ENCODE results near the gene SAMD4A. TPM values are rescaled to one million over a fixed set of nuclear protein-coding genes. Genes with fewer than 3 reads are reported as not detected.

Gene SAMD4A
- total RNA-seq, 1 experiment from 2014 or later, result 26.5 TPM

DNA sequence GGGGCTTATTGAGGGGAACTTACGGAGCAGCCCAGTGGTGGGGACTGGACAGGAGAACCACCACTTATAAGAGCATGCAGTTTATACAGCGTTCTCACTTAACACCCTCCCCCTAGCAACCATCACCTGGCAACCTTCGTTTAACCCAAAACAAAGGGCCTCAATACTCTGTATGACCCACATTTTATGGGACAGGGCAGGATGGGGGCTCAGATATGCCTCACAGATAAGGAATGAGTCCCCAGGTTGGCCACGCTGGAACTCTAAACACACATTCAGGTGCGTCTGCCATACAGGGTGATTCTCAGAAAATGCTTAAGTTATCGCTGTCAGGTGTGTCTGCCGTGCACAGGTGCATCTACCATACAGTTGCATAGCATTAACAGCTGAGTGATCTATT lies 236.5 kb downstream of the SAMD4A start:
- Histone ChIP-seq H3K4me1 (ENCODE audit: insufficient read depth, low read length, poor library complexity, severe bottlenecking) (peaks cover 3% of the 10 kb centered on the region), H3K9me3 (ENCODE audit: low read depth, low read length, poor library complexity, severe bottlenecking) (no peaks in the 10 kb centered on the region), H3K27ac (ENCODE audit: low read depth, low read length, poor library complexity, severe bottlenecking) (no peak overlapping the region), H3K4me3 (ENCODE audit: low read depth, low read length, poor library complexity, severe bottlenecking) (no peak overlapping the region), H3K27me3 (replicated peaks; ENCODE audit: insufficient read depth, low read depth, low read length, poor library complexity) (no peaks in the 10 kb centered on the region), H3K36me3 (ENCODE audit: insufficient read depth, low read length, poor library complexity, severe bottlenecking) (no peaks in the 10 kb centered on the region)
- no TSS peak for BruUV-seq (replicated peaks)
- TF ChIP-seq, protein P1, sequence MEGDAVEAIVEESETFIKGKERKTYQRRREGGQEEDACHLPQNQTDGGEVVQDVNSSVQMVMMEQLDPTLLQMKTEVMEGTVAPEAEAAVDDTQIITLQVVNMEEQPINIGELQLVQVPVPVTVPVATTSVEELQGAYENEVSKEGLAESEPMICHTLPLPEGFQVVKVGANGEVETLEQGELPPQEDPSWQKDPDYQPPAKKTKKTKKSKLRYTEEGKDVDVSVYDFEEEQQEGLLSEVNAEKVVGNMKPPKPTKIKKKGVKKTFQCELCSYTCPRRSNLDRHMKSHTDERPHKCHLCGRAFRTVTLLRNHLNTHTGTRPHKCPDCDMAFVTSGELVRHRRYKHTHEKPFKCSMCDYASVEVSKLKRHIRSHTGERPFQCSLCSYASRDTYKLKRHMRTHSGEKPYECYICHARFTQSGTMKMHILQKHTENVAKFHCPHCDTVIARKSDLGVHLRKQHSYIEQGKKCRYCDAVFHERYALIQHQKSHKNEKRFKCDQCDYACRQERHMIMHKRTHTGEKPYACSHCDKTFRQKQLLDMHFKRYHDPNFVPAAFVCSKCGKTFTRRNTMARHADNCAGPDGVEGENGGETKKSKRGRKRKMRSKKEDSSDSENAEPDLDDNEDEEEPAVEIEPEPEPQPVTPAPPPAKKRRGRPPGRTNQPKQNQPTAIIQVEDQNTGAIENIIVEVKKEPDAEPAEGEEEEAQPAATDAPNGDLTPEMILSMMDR (conservative IDR thresholded peaks at IDR 0.05; ENCODE audit: low read depth, low read length), result no peak
- no peak for TF ChIP-seq EZH2 (IDR thresholded peaks at IDR 0.05; ENCODE audit: borderline replicate concordance, low read depth, low read length, poor library complexity, severe bottlenecking)
- DNase-seq (ENCODE audit: low spot score), result no peak
- intact Hi-C loops (cut with micrococcal nuclease; ENCODE audit: unreplicated experiment), result no loop called here
- CTCF ChIA-PET, result interaction anchor here (1.2 kb wide), 1 partner anchor 29 kb away, joined by 4 read pairs; no protein-coding TSS in a partner anchor
- POLR2A ChIA-PET (ENCODE audit: low non-redundant PET), result no interaction called here

DNA sequence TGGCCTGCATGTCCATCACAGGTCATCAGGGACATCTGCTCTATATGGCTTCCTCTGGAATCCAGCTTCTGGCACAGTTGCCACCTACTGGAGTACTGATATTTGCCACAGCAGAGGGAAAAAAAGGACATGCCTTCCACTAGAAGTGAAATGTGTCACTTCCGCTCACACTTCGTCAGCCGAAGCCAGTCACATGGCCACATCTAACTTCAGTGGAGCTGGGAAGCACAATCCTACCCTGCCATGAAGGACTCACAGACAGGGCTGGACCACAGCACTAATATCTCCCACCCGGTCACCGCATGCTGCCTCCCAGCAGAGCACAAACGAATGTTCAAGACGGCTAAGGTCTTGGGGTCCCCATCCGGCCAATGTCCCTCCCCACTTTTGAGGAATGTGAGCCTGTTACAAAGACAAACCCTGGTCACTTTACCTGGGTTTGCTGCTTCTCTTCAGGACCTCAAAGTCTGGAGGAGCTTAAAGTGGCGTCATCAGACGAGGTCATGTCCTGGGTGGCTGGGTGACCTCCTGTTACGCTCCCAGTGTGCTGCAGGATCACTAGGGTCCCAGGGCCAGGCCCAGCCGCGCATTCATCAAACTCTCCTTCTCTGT lies 237.1 kb downstream of the SAMD4A start:
- Histone ChIP-seq H3K4me3 (ENCODE audit: low read depth, low read length, poor library complexity, severe bottlenecking) (no peak overlapping the region), H3K36me3 (ENCODE audit: insufficient read depth, low read length, poor library complexity, severe bottlenecking) (no peaks in the 10 kb centered on the region), H3K27ac (ENCODE audit: low read depth, low read length, poor library complexity, severe bottlenecking) (no peak overlapping the region), H3K27me3 (replicated peaks; ENCODE audit: insufficient read depth, low read depth, low read length, poor library complexity) (no peaks in the 10 kb centered on the region), H3K4me1 (ENCODE audit: insufficient read depth, low read length, poor library complexity, severe bottlenecking) (peaks cover 3% of the 10 kb centered on the region), H3K9me3 (ENCODE audit: low read depth, low read length, poor library complexity, severe bottlenecking) (no peaks in the 10 kb centered on the region)
- POLR2A ChIA-PET (ENCODE audit: low non-redundant PET), result no interaction called here
- TF ChIP-seq, protein P1 (conservative IDR thresholded peaks at IDR 0.05; ENCODE audit: low read depth, low read length), result no peak
- TF ChIP-seq EZH2 (IDR thresholded peaks at IDR 0.05; ENCODE audit: borderline replicate concordance, low read depth, low read length, poor library complexity, severe bottlenecking), result no peak
- no TSS peak for BruUV-seq (replicated peaks)
- intact Hi-C loops (cut with micrococcal nuclease; ENCODE audit: unreplicated experiment), result loop anchor here (2.0 kb wide), 1 partner anchor 239 kb away; no protein-coding TSS in a partner anchor
- no peak for DNase-seq (ENCODE audit: low spot score)
- CTCF ChIA-PET, result no interaction called here

DNA sequence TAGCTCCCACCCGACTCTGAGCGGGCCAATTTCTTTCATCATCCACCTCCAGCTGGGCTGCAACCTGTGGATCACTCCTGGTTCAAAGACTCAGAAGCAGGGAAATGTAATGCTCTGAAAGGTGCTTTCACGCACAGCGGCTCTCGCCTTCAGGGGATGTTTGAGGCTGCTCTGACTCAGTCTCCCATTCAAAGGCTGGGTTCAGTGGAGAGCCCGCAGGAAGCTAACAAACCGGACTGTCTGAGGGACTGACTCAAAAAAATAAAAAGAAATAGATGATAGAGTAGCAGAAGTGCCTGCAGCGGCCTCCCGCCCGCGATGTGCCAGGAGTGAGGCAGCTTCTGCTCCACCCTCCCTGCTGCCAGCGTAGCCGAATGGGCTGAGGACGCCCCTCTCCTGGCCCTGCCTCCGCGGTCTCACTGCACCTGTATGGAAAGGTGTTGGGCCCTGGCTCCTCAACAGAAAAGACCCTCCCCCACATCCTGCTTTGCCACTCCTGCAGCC lies 237.7 kb downstream of the SAMD4A start:
- BruUV-seq (replicated peaks), result no TSS peak
- H3K4me1 ChIP-seq (ENCODE audit: insufficient read depth, low read length, poor library complexity, severe bottlenecking), result peaks cover 3% of the 10 kb centered on the region
- intact Hi-C loops (cut with micrococcal nuclease; ENCODE audit: unreplicated experiment), result loop anchor here (2.0 kb wide), 1 partner anchor 240 kb away; no protein-coding TSS in a partner anchor
- no peak for DNase-seq (ENCODE audit: low spot score)
- POLR2A ChIA-PET (ENCODE audit: low non-redundant PET), result no interaction called here
- H3K36me3 ChIP-seq (ENCODE audit: insufficient read depth, low read length, poor library complexity, severe bottlenecking), result no peaks in the 10 kb centered on the region
- no peak overlapping the region for H3K4me3 ChIP-seq (ENCODE audit: low read depth, low read length, poor library complexity, severe bottlenecking)
- no peak overlapping the region for H3K27ac ChIP-seq (ENCODE audit: low read depth, low read length, poor library complexity, severe bottlenecking)
- CTCF ChIA-PET, result interaction anchor here (0.6 to 1.3 kb wide), 3 partner anchors 10 to 476 kb away, joined by 3 to 10 read pairs (median 3); no protein-coding TSS in a partner anchor
- H3K9me3 ChIP-seq (ENCODE audit: low read depth, low read length, poor library complexity, severe bottlenecking), result no peaks in the 10 kb centered on the region
- TF ChIP-seq EZH2 (IDR thresholded peaks at IDR 0.05; ENCODE audit: borderline replicate concordance, low read depth, low read length, poor library complexity, severe bottlenecking), result no peak
- TF ChIP-seq, protein P1 (conservative IDR thresholded peaks at IDR 0.05; ENCODE audit: low read depth, low read length), result no peak
- no peaks in the 10 kb centered on the region for H3K27me3 ChIP-seq (replicated peaks; ENCODE audit: insufficient read depth, low read depth, low read length, poor library complexity)
